RWPE1 (cell line): ENCODE data around the gene COLEC12.

ENCODE experiments used
- CTCF ChIA-PET: fragments of 350-600 bp; sonication (Branson Sonifier 250); formaldehyde crosslinking; extraction: SDS; loops from one replicate; lab custom pipeline; 2021; lab: Yijun Ruan, JAX
- POLR2A ChIA-PET: fragments of 400-600 bp; formaldehyde crosslinking; extraction: SDS; loops from one replicate; lab custom pipeline; 2020; ENCODE audit warnings: antibody characterized with exemption; ENCODE audit not compliant: low non-redundant PET; lab: Yijun Ruan, JAX
- DNase-seq: peaks from one replicate; pipeline ENCODE4 v3.0.0; 2012; ENCODE audit warnings: low spot score
- H3K27ac ChIP-seq: fragments of 450-650 bp; 2 replicates; pipeline ENCODE4 v1.5.1; 2017
- TF ChIP-seq, protein P1 (sequence below): fragments of 450-650 bp; conservative IDR thresholded peaks from 2 replicates; pipeline ENCODE4 v1.5.1; 2017; ENCODE audit warnings: low read depth, mild to moderate bottlenecking

Gene COLEC12

DNA sequence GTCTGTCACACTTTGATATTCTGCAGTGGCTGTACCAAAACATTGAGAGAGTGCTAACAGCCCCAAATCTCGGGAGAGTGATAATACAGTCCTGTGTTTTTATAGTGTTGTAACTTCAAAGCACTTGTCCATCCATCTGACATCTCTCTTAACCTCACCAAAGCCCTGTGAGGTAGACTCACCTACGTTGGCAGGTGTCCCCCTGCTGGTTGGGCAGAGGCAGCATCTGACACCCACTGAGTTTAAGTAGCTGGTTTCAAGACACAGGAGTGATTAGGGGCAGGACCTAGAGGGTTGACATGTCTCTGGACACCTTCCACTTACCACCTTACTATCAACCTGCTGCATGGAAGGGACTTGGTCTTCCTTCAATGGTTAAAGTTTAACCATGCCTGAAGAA is 22.9 kb downstream of the COLEC12 start:
- TF ChIP-seq, protein P1, sequence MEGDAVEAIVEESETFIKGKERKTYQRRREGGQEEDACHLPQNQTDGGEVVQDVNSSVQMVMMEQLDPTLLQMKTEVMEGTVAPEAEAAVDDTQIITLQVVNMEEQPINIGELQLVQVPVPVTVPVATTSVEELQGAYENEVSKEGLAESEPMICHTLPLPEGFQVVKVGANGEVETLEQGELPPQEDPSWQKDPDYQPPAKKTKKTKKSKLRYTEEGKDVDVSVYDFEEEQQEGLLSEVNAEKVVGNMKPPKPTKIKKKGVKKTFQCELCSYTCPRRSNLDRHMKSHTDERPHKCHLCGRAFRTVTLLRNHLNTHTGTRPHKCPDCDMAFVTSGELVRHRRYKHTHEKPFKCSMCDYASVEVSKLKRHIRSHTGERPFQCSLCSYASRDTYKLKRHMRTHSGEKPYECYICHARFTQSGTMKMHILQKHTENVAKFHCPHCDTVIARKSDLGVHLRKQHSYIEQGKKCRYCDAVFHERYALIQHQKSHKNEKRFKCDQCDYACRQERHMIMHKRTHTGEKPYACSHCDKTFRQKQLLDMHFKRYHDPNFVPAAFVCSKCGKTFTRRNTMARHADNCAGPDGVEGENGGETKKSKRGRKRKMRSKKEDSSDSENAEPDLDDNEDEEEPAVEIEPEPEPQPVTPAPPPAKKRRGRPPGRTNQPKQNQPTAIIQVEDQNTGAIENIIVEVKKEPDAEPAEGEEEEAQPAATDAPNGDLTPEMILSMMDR: no peak
- CTCF ChIA-PET: interaction anchor here (0.6 to 0.8 kb wide), 2 partner anchors 83 to 274 kb away, joined by 3 read pairs; no protein-coding TSS in a partner anchor
- POLR2A ChIA-PET: no interaction called here
- peak; percentile 30 for DNase-seq
- no peak overlapping the region for H3K27ac ChIP-seq

DNA sequence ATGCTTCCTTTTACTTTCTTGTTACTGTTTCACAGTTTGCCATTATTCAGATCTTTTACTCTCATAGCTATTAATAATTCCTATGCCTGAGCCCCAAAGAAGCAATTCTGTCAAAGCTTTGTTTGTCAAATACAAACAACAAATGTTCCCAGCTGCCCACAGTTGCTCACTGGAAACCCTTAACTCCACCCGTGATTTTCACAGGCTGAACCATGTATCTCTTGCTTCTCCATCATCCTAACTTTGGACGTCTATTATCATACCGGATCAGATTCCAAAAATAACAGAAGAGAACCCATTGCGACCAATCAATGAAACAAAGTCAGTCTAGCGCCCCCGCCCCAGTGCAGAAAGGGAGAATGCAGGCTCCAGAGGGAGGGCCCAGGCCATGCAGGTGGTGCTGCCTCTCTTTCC is 24.2 kb downstream of the COLEC12 start:
- POLR2A ChIA-PET: no interaction called here
- CTCF ChIA-PET: no interaction called here
- H3K27ac ChIP-seq: no peak overlapping the region
- TF ChIP-seq, protein P1: no peak
- no peak for DNase-seq

DNA sequence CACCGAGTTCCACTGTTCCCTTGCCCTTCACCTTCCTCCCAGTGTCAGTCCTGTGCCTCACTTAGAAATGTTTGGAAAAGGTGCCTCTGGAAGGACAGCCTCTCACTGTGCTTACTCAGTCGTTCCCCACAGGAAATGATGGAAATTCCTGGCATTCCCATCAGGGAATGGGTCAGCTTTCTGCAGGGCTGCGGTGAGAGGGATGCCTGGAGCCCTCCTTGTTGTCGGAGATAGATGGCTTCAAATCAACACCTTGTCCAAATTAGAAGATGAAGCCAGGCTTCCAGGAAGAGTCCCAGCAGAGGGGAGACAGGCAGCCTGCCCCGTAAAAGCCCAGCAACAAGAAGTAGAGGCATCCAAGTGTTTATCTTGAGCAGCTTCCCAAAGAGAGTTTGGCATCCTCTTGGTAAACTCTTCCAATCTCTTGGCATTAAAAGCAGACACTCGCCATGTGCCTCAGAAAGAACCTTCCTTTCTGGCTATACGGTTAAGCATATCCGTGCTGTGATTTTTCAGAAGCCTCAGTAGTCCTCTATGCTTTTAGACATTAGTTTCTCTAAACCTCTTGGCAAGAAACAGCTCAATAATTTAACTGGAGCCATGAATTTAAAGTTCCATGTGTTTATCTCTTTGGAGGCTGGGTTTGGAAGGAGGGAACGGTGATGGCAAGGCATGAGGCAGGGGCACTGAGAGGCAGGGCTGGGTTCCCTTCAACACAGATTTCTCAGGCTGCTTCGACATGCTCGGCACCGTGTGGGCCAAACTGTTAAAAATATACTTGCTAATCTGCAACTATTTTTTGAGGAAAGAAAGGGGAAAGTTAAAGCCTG is 25.1 kb downstream of the COLEC12 start:
- TF ChIP-seq, protein P1: no peak
- peak; percentile 43 for DNase-seq
- POLR2A ChIA-PET: no interaction called here

DNA sequence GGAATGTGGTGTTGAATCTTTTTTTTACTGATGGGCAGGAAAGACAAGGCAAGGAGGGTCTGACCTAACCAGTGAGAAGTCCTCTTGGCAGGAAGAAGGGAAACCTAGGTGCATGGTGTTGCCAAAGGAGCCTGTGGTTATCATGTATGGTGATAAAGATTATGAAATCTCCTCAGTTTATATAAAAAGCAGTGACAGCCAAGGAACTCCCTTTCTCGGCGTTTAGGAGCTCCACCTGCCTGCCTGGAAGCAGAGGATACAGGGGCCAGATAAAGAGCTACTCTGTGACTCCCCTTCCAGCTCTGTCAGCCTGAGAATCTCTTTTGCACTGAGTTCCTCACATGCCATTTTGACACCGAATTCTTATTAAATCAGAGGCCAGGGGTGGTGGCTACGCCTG is 26.1 kb downstream of the COLEC12 start:
- TF ChIP-seq, protein P1: no peak
- no peak for DNase-seq
- no peak overlapping the region for H3K27ac ChIP-seq
- ChIA-PET CTCF (no interaction called here), POLR2A (no interaction called here)

More for the DNA sequence above, 25.1 kb downstream of the COLEC12 start:
- no peak overlapping the region for H3K27ac ChIP-seq
- CTCF ChIA-PET: no interaction called here

DNA sequence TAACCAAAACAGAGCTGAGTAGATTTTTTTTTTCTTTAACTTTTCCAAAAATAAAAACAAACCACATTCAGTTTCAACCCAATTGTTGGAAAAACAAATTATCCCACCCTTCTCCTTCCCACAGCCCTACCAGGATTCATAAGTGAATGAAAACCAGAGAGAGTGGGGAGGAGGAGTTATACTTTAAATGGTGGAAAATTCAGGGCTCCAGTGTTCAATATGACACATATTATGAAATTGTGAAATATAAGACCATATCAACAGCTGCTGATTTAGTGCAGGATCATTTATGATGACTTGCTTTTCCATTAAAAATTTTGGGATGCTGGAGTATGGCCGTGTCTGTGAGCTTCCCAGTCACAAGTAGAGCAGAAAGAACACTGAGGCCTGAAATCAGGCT is 26.7 kb downstream of the COLEC12 start:
- TF ChIP-seq, protein P1: no peak
- ChIA-PET CTCF (no interaction called here), POLR2A (no interaction called here)
- no peak for DNase-seq
- no peak overlapping the region for H3K27ac ChIP-seq

DNA sequence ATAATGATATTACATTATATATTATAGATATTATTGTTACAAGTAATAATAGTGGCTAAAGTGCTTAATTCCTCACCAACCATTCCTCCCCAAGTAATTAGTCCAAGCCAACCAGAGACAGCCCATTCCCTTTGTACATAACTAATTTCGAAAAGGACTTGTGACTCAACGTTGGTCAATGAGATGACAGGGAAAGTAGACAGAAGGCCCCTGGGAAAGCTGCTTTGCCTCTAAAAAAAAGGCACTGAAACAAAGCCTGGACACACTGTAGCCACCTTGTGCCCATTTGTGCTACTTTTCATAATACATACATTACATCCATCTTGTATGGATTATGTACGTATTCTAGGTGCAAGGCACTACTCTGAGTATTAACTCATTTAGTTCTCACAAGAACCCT is 28.8 kb downstream of the COLEC12 start:
- POLR2A ChIA-PET: no interaction called here
- TF ChIP-seq, protein P1: no peak
- CTCF ChIA-PET: interaction anchor here (0.6 kb wide), 1 partner anchor 28 kb away, joined by 3 read pairs; no protein-coding TSS in a partner anchor
- DNase-seq: no peak
- H3K27ac ChIP-seq: no peak overlapping the region
